HCT116 (cell line): ENCODE data around the gene CDH13. TPM values are rescaled to one million over a fixed set of nuclear protein-coding genes. Genes with fewer than 3 reads are reported as not detected.

ENCODE experiments used
- ATAC-seq: fragments of 200-7000 bp; cut with Tn5 transposase; 2 replicates; pipeline ENCODE4 v1.9.1; 2020; ENCODE audit warnings: mild to moderate bottlenecking, moderate library complexity
- BruUV-seq: library from RNA; stranded (reverse); fragments of 400-500 nt; replicated peaks from 2 replicates; lab custom pipeline; 2021; lab: Mats Ljungman, UMichigan
- CTCF ChIA-PET: fragments of 300-600 bp; sonication (Branson Sonifier 250); formaldehyde crosslinking; loops from one replicate; lab custom pipeline; 2021; ENCODE audit warnings: antibody characterized with exemption; lab: Charles Lee
- POLR2A ChIA-PET: fragments of 300-600, 350-600 bp; sonication (Branson Sonifier 250); formaldehyde crosslinking; loops from one replicate; lab custom pipeline; 2021; ENCODE audit warnings: antibody characterized with exemption; lab: Charles Lee
- RAD21 ChIA-PET, 2 experiments: fragments of 300-600 bp; sonication (Branson Sonifier 250); formaldehyde crosslinking; loops; one replicate each; lab custom pipeline; 2023; ENCODE audit warnings: low total read pairs in 2 of 2; ENCODE audit not compliant: uncharacterized antibody in 2 of 2, unreplicated experiment in 2 of 2, low non-redundant PET in 1 of 2; lab: Charles Lee
- DNase-seq: peaks from one replicate; pipeline ENCODE4 v3.0.0-alpha.2; 2010; ENCODE audit warnings: low read depth, low spot score
- H2AFZ ChIP-seq: fragments of 200-600 bp; shearing (Covaris generic), sonication (generic); 2 replicates; pipeline ENCODE4 v1.6.1; 2017; ENCODE audit warnings: low read depth, mixed run types, mixed read lengths, antibody characterized with exemption, low read length; ENCODE audit not compliant: poor library complexity, severe bottlenecking
- H3K27ac ChIP-seq: 2 replicates; pipeline ENCODE4 v1.5.1; 2012; ENCODE audit warnings: low read depth, low read length
- H3K27me3 ChIP-seq: fragments of 200-600 bp; sonication (generic); 2 replicates; pipeline ENCODE4 v1.6.1; 2016; ENCODE audit warnings: mixed run types, low read length, mixed read lengths; ENCODE audit not compliant: insufficient read depth
- H3K36me3 ChIP-seq, 2 experiments: fragments of 200-500 bp in 1 of 2; fragments of 200-600 bp in 1 of 2; sonication (Bioruptor generic) in 1 of 2; sonication (generic) in 1 of 2; 2 replicates each; pipeline versions ENCODE4 v1.5.1 to v1.6.1; 2014 to 2016; ENCODE audit warnings: low read length in 2 of 2, inconsistent platforms in 1 of 2, mixed read lengths in 1 of 2, mixed run types in 1 of 2; ENCODE audit not compliant: insufficient read depth in 2 of 2, control insufficient read depth in 1 of 2
- H3K4me1 ChIP-seq, 2 experiments: fragments of 200-600 bp in 1 of 2; sonication (generic) in 1 of 2; 2 replicates each; pipeline versions ENCODE4 v1.5.1 to v1.6.1; 2012 to 2017; ENCODE audit warnings: low read length in 2 of 2, inconsistent platforms in 1 of 2, mild to moderate bottlenecking in 1 of 2, mixed read lengths in 1 of 2, mixed run types in 1 of 2, moderate library complexity in 1 of 2; ENCODE audit not compliant: insufficient read depth in 2 of 2, control insufficient read depth in 1 of 2
- H3K4me2 ChIP-seq: fragments of 200-600 bp; sonication (generic); 2 replicates; pipeline ENCODE4 v1.6.1; 2017; ENCODE audit warnings: mixed run types, low read length, mixed read lengths
- H3K4me3 ChIP-seq, 2 experiments: fragments of 200-600 bp in 1 of 2; sonication (generic) in 1 of 2; replicated peaks in 1 of 2; 2 replicates each; pipeline ENCODE4 v1.5.1; 2011 to 2016; ENCODE audit warnings: low read length in 2 of 2, control low read depth in 1 of 2, low read depth in 1 of 2, mild to moderate bottlenecking in 1 of 2, mixed read lengths in 1 of 2, mixed run types in 1 of 2
- H3K79me2 ChIP-seq: fragments of 200-600 bp; sonication (generic); 2 replicates; pipeline ENCODE4 v1.6.1; 2017; ENCODE audit warnings: mild to moderate bottlenecking, mixed run types, low read length, moderate library complexity, mixed read lengths; ENCODE audit not compliant: insufficient read depth
- H3K9ac ChIP-seq: fragments of 200-600 bp; sonication (generic); 2 replicates; pipeline ENCODE4 v1.6.1; 2016; ENCODE audit warnings: low read length, mixed read lengths
- H3K9me2 ChIP-seq: fragments of 200-600 bp; sonication (generic), shearing (Covaris generic); 2 replicates; pipeline ENCODE4 v1.6.1; 2017; ENCODE audit warnings: mixed run types, mild to moderate bottlenecking, moderate library complexity; ENCODE audit not compliant: insufficient read depth
- H3K9me3 ChIP-seq, 2 experiments: fragments of 200-500 bp in 1 of 2; fragments of 200-600 bp in 1 of 2; sonication (Bioruptor generic) in 1 of 2; sonication (generic) in 1 of 2; 2 replicates each; pipeline ENCODE4 v1.6.1; 2014 to 2017; ENCODE audit warnings: low read length in 2 of 2, mixed read lengths in 2 of 2, inconsistent platforms in 1 of 2, low read depth in 1 of 2, mild to moderate bottlenecking in 1 of 2, mixed run types in 1 of 2, moderate library complexity in 1 of 2; ENCODE audit not compliant: control insufficient read depth in 1 of 2, insufficient read depth in 1 of 2
- H4K20me1 ChIP-seq: fragments of 200-600 bp; sonication (generic), shearing (Covaris generic); 2 replicates; pipeline ENCODE4 v1.6.1; 2017; ENCODE audit warnings: mixed run types, mild to moderate bottlenecking, moderate library complexity; ENCODE audit not compliant: insufficient read depth
- ATF3 ChIP-seq: IDR thresholded peaks from 2 replicates; pipeline ENCODE4 v1.6.1; 2012
- CEBPB ChIP-seq: IDR thresholded peaks from 2 replicates; pipeline ENCODE4 v1.6.1; 2012; ENCODE audit warnings: low read depth
- CTCF ChIP-seq, 3 experiments: fragments of 200-600 bp in 1 of 3; sonication (generic) in 1 of 3; IDR thresholded peaks in 2 of 3; conservative IDR thresholded peaks in 1 of 3; 2 replicates each; pipeline ENCODE4 v1.5.1; 2012 to 2017; ENCODE audit warnings: low read depth in 2 of 3, low read length in 2 of 3, antibody characterized with exemption in 1 of 3, borderline replicate concordance in 1 of 3, control low read depth in 1 of 3, mild to moderate bottlenecking in 1 of 3, mixed read lengths in 1 of 3, mixed run types in 1 of 3, moderate library complexity in 1 of 3; ENCODE audit not compliant: insufficient read depth in 1 of 3
- EZH2 ChIP-seq: fragments of 200-600 bp; sonication (generic); IDR thresholded peaks from 2 replicates; pipeline ENCODE4 v1.6.1; 2017; ENCODE audit warnings: antibody characterized with exemption, mixed run types
- FOSL1 ChIP-seq: IDR thresholded peaks from 2 replicates; pipeline ENCODE4 v1.6.1; 2012; ENCODE audit warnings: low read depth
- JUND ChIP-seq: IDR thresholded peaks from 2 replicates; pipeline ENCODE4 v1.6.1; 2012
- MAX ChIP-seq: IDR thresholded peaks from 2 replicates; pipeline ENCODE4 v1.6.1; 2012
- POLR2A ChIP-seq: IDR thresholded peaks from 2 replicates; pipeline ENCODE4 v1.7.0; 2011; ENCODE audit warnings: borderline replicate concordance; ENCODE audit not compliant: insufficient read depth, insufficient read length; ENCODE audit errors: extremely low read depth
- POLR2AphosphoS5 ChIP-seq: IDR thresholded peaks from 2 replicates; pipeline ENCODE4 v1.6.1; 2011; ENCODE audit warnings: mild to moderate bottlenecking, low read depth, low read length, moderate library complexity
- RAD21 ChIP-seq: IDR thresholded peaks from 2 replicates; pipeline ENCODE4 v1.6.1; 2012; ENCODE audit warnings: low read depth, mild to moderate bottlenecking
- SP1 ChIP-seq: IDR thresholded peaks from 2 replicates; pipeline ENCODE4 v1.6.1; 2012; ENCODE audit warnings: low read depth
- SRF ChIP-seq: IDR thresholded peaks from 2 replicates; pipeline ENCODE4 v1.6.1; 2012; ENCODE audit warnings: low read depth
- TCF7L2 ChIP-seq: IDR thresholded peaks from 2 replicates; pipeline ENCODE4 v1.7.0; 2011; ENCODE audit warnings: borderline replicate concordance, inconsistent platforms; ENCODE audit not compliant: insufficient read depth, insufficient read length; ENCODE audit errors: extremely low read depth
- YY1 ChIP-seq: IDR thresholded peaks from 2 replicates; pipeline ENCODE4 v1.6.1; 2011; ENCODE audit warnings: low read length, low read depth, moderate library complexity, mild to moderate bottlenecking; ENCODE audit not compliant: insufficient replicate concordance; ENCODE audit errors: extremely low read depth
- ZFX ChIP-seq: fragments of 450-650 bp; IDR thresholded peaks from 2 replicates; pipeline ENCODE4 v1.6.1; 2017
- ZNF274 ChIP-seq: fragments of 200-500 bp; sonication (Bioruptor generic); IDR thresholded peaks from 2 replicates; pipeline ENCODE4 v1.6.1; 2014; ENCODE audit warnings: mild to moderate bottlenecking, low read depth, low read length, inconsistent platforms
- intact Hi-C: fragments of 100-400 bp; cut with micrococcal nuclease; formaldehyde crosslinking; loops from 2 replicates; pipeline ENCODE4 v1.10.0; 2022
- total RNA-seq: library from RNA; stranded (reverse); gene quantifications from one replicate; pipeline ENCODE4 v1.2.1, GENCODE V29; 2021; ENCODE audit not compliant: unreplicated experiment
- TF ChIP-seq, protein P1 (sequence below): IDR thresholded peaks from 2 replicates; pipeline ENCODE4 v1.6.1; 2011; ENCODE audit warnings: mild to moderate bottlenecking, low read length, moderate library complexity; ENCODE audit not compliant: insufficient replicate concordance; ENCODE audit errors: extremely low read depth

Gene CDH13
- total RNA-seq, 1 experiment from 2014 or later: not detected

DNA sequence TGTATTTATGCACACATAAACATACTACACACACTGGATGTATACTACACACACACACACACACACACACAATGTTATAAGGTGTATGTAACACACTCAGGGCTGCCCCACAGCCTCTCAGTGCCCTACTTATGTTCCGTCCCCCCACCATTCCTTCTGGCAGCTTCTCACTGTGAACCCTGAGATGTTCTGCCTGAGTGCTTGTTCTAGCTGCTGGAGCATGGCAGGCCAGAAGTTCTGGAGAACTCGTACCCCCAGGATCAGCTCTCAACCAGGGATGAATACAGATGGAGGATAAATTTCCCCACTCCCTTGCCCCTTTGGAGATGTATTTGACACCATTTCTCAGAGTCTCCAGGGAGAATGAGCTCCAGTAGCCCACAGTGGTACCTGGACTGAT, 76.4 kb downstream of the CDH13 start:
- Histone ChIP-seq H3K9me2 (no peaks in the 10 kb centered on the region), H3K36me3 (no peaks in the 10 kb centered on the region), H2AFZ (no peak overlapping the region), H3K4me3 (no peak overlapping the region), H3K9ac (no peak overlapping the region), H3K4me1 (no peaks in the 10 kb centered on the region), H3K4me2 (no peak overlapping the region), H4K20me1 (no peaks in the 10 kb centered on the region), H3K9me3 (no peaks in the 10 kb centered on the region), H3K27ac (no peak overlapping the region), H3K79me2 (no peaks in the 10 kb centered on the region), H3K27me3 (peaks cover 52% of the 10 kb centered on the region)
- no peak for DNase-seq
- no TSS peak for BruUV-seq
- ChIA-PET RAD21 (no interaction called here), CTCF (no interaction called here), POLR2A (no interaction called here)
- TF ChIP-seq FOSL1 (no peak), YY1 (no peak), ZNF274 (no peak), ATF3 (no peak), RAD21 (no peak), POLR2A (no peak), SP1 (no peak), EZH2 (no peak), JUND (no peak), CTCF (IDR thresholded peaks at IDR 0.05 in 2 of 3, conservative IDR thresholded peaks at IDR 0.05 in 1 of 3; ENCODE audit: borderline replicate concordance in 1 of 3, insufficient read depth in 1 of 3, low read depth in 2 of 3, low read length in 2 of 3) (no peak), TCF7L2 (no peak), ZFX (no peak), POLR2AphosphoS5 (no peak), CEBPB (no peak), MAX (no peak), SRF (no peak)
- TF ChIP-seq, protein P1, sequence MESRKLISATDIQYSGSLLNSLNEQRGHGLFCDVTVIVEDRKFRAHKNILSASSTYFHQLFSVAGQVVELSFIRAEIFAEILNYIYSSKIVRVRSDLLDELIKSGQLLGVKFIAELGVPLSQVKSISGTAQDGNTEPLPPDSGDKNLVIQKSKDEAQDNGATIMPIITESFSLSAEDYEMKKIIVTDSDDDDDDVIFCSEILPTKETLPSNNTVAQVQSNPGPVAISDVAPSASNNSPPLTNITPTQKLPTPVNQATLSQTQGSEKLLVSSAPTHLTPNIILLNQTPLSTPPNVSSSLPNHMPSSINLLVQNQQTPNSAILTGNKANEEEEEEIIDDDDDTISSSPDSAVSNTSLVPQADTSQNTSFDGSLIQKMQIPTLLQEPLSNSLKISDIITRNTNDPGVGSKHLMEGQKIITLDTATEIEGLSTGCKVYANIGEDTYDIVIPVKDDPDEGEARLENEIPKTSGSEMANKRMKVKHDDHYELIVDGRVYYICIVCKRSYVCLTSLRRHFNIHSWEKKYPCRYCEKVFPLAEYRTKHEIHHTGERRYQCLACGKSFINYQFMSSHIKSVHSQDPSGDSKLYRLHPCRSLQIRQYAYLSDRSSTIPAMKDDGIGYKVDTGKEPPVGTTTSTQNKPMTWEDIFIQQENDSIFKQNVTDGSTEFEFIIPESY: no peak
- intact Hi-C loops: no loop called here
- no peak for ATAC-seq
